BJ (cell line): ENCODE results near the gene SEMA4C. TPM values are rescaled to one million over a fixed set of nuclear protein-coding genes. Genes with fewer than 3 reads are reported as not detected.

Experiments used
- CTCF ChIA-PET: fragments of 350-600 bp; formaldehyde crosslinking; extraction: SDS; loops from one replicate; lab custom pipeline; 2021; ENCODE audit warnings: antibody characterized with exemption, inconsistent platforms; lab: Yijun Ruan, JAX
- POLR2A ChIA-PET: fragments of 300-600 bp; sonication (Branson Sonifier 250); formaldehyde crosslinking; extraction: SDS; loops from one replicate; lab custom pipeline; 2021; ENCODE audit warnings: antibody characterized with exemption; lab: Charles Lee
- DNase-seq: peaks from one replicate; pipeline ENCODE4 v3.0.0-alpha.2; 2011; ENCODE audit warnings: low read depth
- H3K27me3 ChIP-seq: 2 replicates; pipeline ENCODE4 v1.6.0; 2011; ENCODE audit warnings: low read length; ENCODE audit not compliant: control insufficient read depth, insufficient read depth
- H3K36me3 ChIP-seq: 2 replicates; pipeline ENCODE4 v1.5.1; 2011; ENCODE audit warnings: low read length; ENCODE audit not compliant: control insufficient read depth, insufficient read depth
- H3K4me3 ChIP-seq: 2 replicates; pipeline ENCODE4 v1.5.1; 2011; ENCODE audit warnings: low read depth, mild to moderate bottlenecking, control low read depth, low read length
- polyA plus RNA-seq: library from polyadenylated mRNA; depleted of rRNA; stranded (reverse); fragments of >200 nt; gene quantifications from 2 replicates; pipeline ENCODE4 v1.2.3, GENCODE V29; 2011
- TF ChIP-seq, protein P1 (sequence below): IDR thresholded peaks from 2 replicates; pipeline ENCODE4 v1.5.1; 2011; ENCODE audit warnings: low read depth, mild to moderate bottlenecking, control low read depth, inconsistent platforms, low read length, moderate library complexity; ENCODE audit not compliant: insufficient read depth

Gene SEMA4C
- polyA plus RNA-seq, 1 experiment: 29.7 TPM

DNA sequence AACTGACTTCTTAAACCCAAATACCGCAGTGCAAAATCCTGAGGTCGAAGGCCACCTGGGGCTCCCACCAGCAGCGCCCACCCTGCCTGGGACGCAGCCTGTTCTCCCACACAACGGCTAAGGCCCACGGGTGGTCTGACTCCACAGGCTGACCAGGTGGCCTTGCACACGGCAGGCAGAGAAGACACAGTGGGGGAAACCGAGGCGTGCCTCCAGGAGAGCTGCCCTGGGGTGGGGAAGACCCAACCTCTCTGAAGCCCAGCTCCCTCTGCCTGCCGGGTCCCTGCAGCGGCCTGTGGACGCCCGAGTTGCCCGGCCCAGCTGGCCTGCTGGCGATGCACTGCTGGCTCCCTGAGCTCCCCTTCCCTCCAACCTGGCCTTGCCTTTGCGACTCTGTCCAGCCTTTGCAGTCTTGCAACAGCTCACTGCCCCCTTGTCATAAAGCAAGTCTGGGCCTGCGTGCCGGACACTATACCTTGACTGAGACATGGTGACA, 9.7 kb upstream of the SEMA4C start:
- peaks cover 10% of the 10 kb centered on the region; the same call in 1 of the 2 replicates for H3K27me3 ChIP-seq
- no peak for DNase-seq
- TF ChIP-seq, protein P1, sequence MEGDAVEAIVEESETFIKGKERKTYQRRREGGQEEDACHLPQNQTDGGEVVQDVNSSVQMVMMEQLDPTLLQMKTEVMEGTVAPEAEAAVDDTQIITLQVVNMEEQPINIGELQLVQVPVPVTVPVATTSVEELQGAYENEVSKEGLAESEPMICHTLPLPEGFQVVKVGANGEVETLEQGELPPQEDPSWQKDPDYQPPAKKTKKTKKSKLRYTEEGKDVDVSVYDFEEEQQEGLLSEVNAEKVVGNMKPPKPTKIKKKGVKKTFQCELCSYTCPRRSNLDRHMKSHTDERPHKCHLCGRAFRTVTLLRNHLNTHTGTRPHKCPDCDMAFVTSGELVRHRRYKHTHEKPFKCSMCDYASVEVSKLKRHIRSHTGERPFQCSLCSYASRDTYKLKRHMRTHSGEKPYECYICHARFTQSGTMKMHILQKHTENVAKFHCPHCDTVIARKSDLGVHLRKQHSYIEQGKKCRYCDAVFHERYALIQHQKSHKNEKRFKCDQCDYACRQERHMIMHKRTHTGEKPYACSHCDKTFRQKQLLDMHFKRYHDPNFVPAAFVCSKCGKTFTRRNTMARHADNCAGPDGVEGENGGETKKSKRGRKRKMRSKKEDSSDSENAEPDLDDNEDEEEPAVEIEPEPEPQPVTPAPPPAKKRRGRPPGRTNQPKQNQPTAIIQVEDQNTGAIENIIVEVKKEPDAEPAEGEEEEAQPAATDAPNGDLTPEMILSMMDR: no peak
- no peak overlapping the region for H3K4me3 ChIP-seq
- CTCF ChIA-PET: interaction anchor here (1.1 kb wide), 1 partner anchor 11 kb away, joined by 3 read pairs; no protein-coding TSS in a partner anchor
- H3K36me3 ChIP-seq: no peaks in the 10 kb centered on the region
- POLR2A ChIA-PET: no interaction called here

DNA sequence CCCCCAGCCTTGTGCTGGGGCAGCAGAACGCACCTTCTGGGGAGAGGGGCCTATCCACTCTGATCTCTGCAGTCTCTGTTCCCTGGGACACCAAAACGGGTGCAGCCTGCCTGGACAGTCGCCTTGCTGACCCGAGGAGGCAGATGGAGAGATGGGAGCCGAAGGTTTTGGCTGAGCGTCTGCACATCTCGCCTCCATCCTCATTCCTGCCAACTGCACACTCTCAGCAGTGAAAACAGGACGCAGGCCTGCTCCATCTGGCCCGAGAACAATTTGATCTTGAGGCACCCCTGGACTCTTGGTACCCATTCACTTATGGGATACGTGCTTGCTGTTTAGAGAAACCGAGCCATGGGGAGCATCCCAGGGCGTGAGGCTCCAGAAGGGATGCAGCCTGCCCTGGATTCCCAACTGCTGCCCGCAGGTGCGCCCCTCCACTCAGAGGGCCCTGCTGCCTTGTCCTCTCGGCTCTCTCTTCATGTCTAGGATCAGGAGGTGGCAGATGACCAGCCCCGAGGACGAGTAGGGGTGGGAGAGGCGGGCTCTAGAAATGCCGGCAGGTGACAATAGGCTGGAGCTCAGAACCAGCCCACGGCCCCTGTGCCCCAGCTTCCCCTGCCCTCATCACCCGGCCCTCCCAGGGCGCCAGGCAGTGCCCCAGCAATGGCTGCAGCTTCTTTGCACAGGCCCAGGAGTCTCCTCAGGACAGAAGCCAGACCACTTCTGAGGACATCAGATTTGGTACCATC, 9.1 kb upstream of the SEMA4C start:
- ChIA-PET POLR2A (no interaction called here), CTCF (no interaction called here)
- no peak for DNase-seq
- H3K4me3 ChIP-seq: no peak overlapping the region
- H3K36me3 ChIP-seq: no peaks in the 10 kb centered on the region
- peaks cover 10% of the 10 kb centered on the region; the same call in 1 of the 2 replicates for H3K27me3 ChIP-seq
- TF ChIP-seq, protein P1: no peak

DNA sequence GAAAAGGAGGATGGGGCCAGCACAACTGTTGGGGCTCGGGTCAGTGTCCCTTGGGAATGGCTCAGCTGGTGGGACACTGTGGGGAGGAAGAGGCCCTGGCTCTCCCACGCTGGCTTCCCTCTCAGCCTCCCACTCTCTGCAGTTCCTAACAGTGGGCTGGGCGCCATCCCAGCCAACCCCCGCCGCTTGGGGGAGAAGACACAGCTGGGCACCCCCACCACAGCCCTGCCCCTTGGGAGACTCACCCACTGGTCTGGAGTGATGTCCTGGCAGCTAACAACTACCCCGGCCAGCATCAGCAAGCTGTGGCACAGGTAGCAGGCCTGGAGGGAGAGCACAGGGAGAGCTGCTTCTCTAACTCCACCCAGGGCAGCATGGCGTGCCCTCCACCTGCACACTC, 8.3 kb upstream of the SEMA4C start:
- Histone ChIP-seq H3K36me3 (no peaks in the 10 kb centered on the region), H3K27me3 (peaks cover 10% of the 10 kb centered on the region; the same call in 1 of the 2 replicates), H3K4me3 (no peak overlapping the region)
- no peak for DNase-seq
- CTCF ChIA-PET: interaction anchor here (0.9 to 1.3 kb wide), 2 partner anchors 10 to 234 kb away, joined by 3 to 4 read pairs; no protein-coding TSS in a partner anchor
- POLR2A ChIA-PET: no interaction called here
- TF ChIP-seq, protein P1: no peak

DNA sequence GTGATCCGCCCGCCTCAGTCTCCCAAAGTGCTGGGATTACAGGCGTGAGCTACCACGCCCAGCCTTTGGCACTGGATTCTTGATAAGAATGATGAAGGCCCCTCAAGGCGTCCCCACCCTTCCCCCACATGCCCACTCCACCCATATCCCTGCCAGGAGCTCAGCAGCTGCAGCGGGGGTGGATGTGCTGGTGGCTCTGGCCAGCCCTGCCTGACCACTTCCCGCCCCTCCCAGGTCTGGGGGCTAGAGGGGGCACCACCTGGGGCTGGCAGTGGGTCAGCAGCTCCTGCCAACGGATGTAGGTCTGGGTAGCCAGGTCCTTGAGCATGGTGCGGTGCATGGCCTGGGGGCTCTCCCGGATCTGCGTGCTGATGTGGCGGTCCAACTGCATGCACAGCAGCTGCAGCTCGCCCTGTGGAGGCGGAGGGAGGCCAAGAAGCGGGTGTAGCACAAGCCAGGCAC, 7.8 kb upstream of the SEMA4C start:
- no peaks in the 10 kb centered on the region for H3K36me3 ChIP-seq
- peaks cover 10% of the 10 kb centered on the region; the same call in 1 of the 2 replicates for H3K27me3 ChIP-seq
- no peak overlapping the region for H3K4me3 ChIP-seq
- CTCF ChIA-PET: interaction anchor here (0.9 to 1.3 kb wide), 2 partner anchors 9 to 235 kb away, joined by 3 to 4 read pairs; no protein-coding TSS in a partner anchor
- no peak for DNase-seq
- TF ChIP-seq, protein P1: no peak
- POLR2A ChIA-PET: no interaction called here

DNA sequence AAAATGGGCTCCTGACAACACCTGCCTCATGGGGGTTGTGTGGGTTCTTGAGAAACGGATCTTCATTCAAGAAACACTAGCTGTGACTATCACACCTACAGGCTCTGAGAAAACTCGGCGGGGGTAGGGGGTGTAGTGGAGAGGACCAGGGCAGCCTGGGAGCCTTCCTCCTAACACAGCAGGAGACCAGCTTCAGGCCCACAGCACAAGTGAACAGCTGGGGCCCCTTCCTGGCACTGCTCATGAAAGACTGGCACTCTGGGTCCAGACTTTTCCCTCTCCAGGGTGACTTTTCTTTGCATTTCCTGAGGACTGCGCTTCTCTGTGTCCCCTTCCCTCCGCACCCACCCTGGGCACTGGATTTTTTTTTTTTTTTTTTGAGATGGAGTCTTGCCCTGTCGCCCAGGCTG, 7.2 kb upstream of the SEMA4C start:
- DNase-seq: no peak
- no peaks in the 10 kb centered on the region for H3K36me3 ChIP-seq
- ChIA-PET POLR2A (no interaction called here), CTCF (interaction anchor here (1.3 kb wide), 1 partner anchor 9 kb away, joined by 4 read pairs; no protein-coding TSS in a partner anchor)
- H3K27me3 ChIP-seq: peaks cover 10% of the 10 kb centered on the region; the same call in 1 of the 2 replicates
- H3K4me3 ChIP-seq: no peak overlapping the region
- TF ChIP-seq, protein P1: no peak
